ENCODE results near the gene DSTYK.
"Not testable (repeated sequence)": the region's sequence is repeated elsewhere in the genome, so short reads cannot be mapped to it uniquely, and the experiment has no call there.

Gene DSTYK

GRCh38 chr1:205182930-205183329 lies 28.6 kb downstream of the DSTYK start:
- H3K36me3 Mint-ChIP-seq: peaks cover 38% of the 10 kb centered on the region
- H3K9me3 Mint-ChIP-seq: no peaks in the 10 kb centered on the region
- H3K27me3 Mint-ChIP-seq: no peaks in the 10 kb centered on the region
- no peak for ATAC-seq
- H3K4me1 Mint-ChIP-seq: peaks cover 13% of the 10 kb centered on the region
- H3K27ac Mint-ChIP-seq: no peak overlapping the region
- no peak overlapping the region for H3K4me3 Mint-ChIP-seq

GRCh38 chr1:205180331-205180730 lies 31.2 kb downstream of the DSTYK start:
- not testable (repeated sequence) for H3K4me1 Mint-ChIP-seq, H3K27me3 Mint-ChIP-seq, ATAC-seq, H3K4me3 Mint-ChIP-seq, H3K27ac Mint-ChIP-seq, H3K9me3 Mint-ChIP-seq
- peaks cover 34% of the 10 kb centered on the region for H3K36me3 Mint-ChIP-seq

GRCh38 chr1:205179842-205180241 lies 31.7 kb downstream of the DSTYK start:
- Mint-ChIP-seq H3K4me3 (no peak overlapping the region), H3K27me3 (no peaks in the 10 kb centered on the region), H3K9me3 (no peaks in the 10 kb centered on the region), H3K36me3 (peaks cover 34% of the 10 kb centered on the region), H3K27ac (no peak overlapping the region), H3K4me1 (peaks cover 6% of the 10 kb centered on the region)
- no peak for ATAC-seq

- Mint-ChIP-seq H3K27ac (no peak overlapping the region), H3K4me3 (no peak overlapping the region), H3K27me3 (no peaks in the 10 kb centered on the region), H3K9me3 (no peaks in the 10 kb centered on the region), H3K36me3 (peaks cover 49% of the 10 kb centered on the region), H3K4me1 (no peaks in the 10 kb centered on the region)
- no peak for ATAC-seq
These were observed 38.7 kb downstream of the DSTYK start for GRCh38 chr1:205172729-205173366.

GRCh38 chr1:205171369-205171768 lies 40.1 kb downstream of the DSTYK start:
- H3K4me3 Mint-ChIP-seq: no peak overlapping the region

GRCh38 chr1:205170532-205171269 lies 40.8 kb downstream of the DSTYK start:
- H3K27me3 Mint-ChIP-seq: no peaks in the 10 kb centered on the region
- no peak overlapping the region for H3K27ac Mint-ChIP-seq
- H3K9me3 Mint-ChIP-seq: no peaks in the 10 kb centered on the region
- H3K36me3 Mint-ChIP-seq: peaks cover 58% of the 10 kb centered on the region
- no peak overlapping the region for H3K4me3 Mint-ChIP-seq
- peaks cover 8% of the 10 kb centered on the region for H3K4me1 Mint-ChIP-seq
- no peak for ATAC-seq

More at GRCh38 chr1:205171369-205171768, 40.1 kb downstream of the DSTYK start:
- Mint-ChIP-seq H3K36me3 (peaks cover 57% of the 10 kb centered on the region), H3K27me3 (no peaks in the 10 kb centered on the region), H3K4me1 (peaks cover 8% of the 10 kb centered on the region), H3K27ac (no peak overlapping the region), H3K9me3 (no peaks in the 10 kb centered on the region)
- no peak for ATAC-seq

GRCh38 chr1:205169248-205169647 lies 42.3 kb downstream of the DSTYK start:
- Mint-ChIP-seq H3K4me3 (no peak overlapping the region), H3K9me3 (no peaks in the 10 kb centered on the region), H3K27ac (peak overlapping the region; percentile 27), H3K4me1 (peaks cover 8% of the 10 kb centered on the region), H3K27me3 (no peaks in the 10 kb centered on the region), H3K36me3 (peaks cover 65% of the 10 kb centered on the region)
- ATAC-seq: no peak

GRCh38 chr1:205168291-205168690 lies 43.2 kb downstream of the DSTYK start:
- H3K36me3 Mint-ChIP-seq: peaks cover 72% of the 10 kb centered on the region

GRCh38 chr1:205162301-205162700 lies 49.2 kb downstream of the DSTYK start:
- Mint-ChIP-seq H3K27ac (no peak overlapping the region), H3K4me3 (no peak overlapping the region), H3K27me3 (no peaks in the 10 kb centered on the region), H3K4me1 (peaks cover 3% of the 10 kb centered on the region), H3K9me3 (no peaks in the 10 kb centered on the region), H3K36me3 (peaks cover 77% of the 10 kb centered on the region)
- ATAC-seq: no peak

More at GRCh38 chr1:205168291-205168690, 43.2 kb downstream of the DSTYK start:
- no peak overlapping the region for H3K4me3 Mint-ChIP-seq
- no peak for ATAC-seq
- H3K27me3 Mint-ChIP-seq: no peaks in the 10 kb centered on the region
- peaks cover 8% of the 10 kb centered on the region for H3K4me1 Mint-ChIP-seq
- no peaks in the 10 kb centered on the region for H3K9me3 Mint-ChIP-seq
- H3K27ac Mint-ChIP-seq: peak overlapping the region; percentile 27

- Mint-ChIP-seq H3K4me3 (no peak overlapping the region), H3K9me3 (peaks cover 7% of the 10 kb centered on the region), H3K4me1 (no peaks in the 10 kb centered on the region), H3K27me3 (no peaks in the 10 kb centered on the region), H3K36me3 (peaks cover 78% of the 10 kb centered on the region), H3K27ac (no peak overlapping the region)
- no peak for ATAC-seq
These were observed 50.4 kb downstream of the DSTYK start for GRCh38 chr1:205161076-205161475.

- H3K36me3 Mint-ChIP-seq: peaks cover 90% of the 10 kb centered on the region
- no peaks in the 10 kb centered on the region for H3K4me1 Mint-ChIP-seq
- no peak for ATAC-seq
- no peak overlapping the region for H3K4me3 Mint-ChIP-seq
- H3K27me3 Mint-ChIP-seq: no peaks in the 10 kb centered on the region
- no peak overlapping the region for H3K27ac Mint-ChIP-seq
- H3K9me3 Mint-ChIP-seq: peaks cover 9% of the 10 kb centered on the region
These were observed 53.4 kb downstream of the DSTYK start for GRCh38 chr1:205158048-205158616.

- not testable (repeated sequence) for ATAC-seq, H3K9me3 Mint-ChIP-seq, H3K4me1 Mint-ChIP-seq
These were observed 55.7 kb downstream of the DSTYK start for GRCh38 chr1:205155665-205156377.

GRCh38 chr1:205152505-205152904 lies 59.0 kb downstream of the DSTYK start:
- no peak overlapping the region for H3K4me3 Mint-ChIP-seq
- peaks cover 74% of the 10 kb centered on the region for H3K36me3 Mint-ChIP-seq
- no peaks in the 10 kb centered on the region for H3K4me1 Mint-ChIP-seq

More at GRCh38 chr1:205155665-205156377, 55.7 kb downstream of the DSTYK start:
- not testable (repeated sequence) for H3K4me3 Mint-ChIP-seq, H3K27ac Mint-ChIP-seq, H3K27me3 Mint-ChIP-seq
- peaks cover 71% of the 10 kb centered on the region for H3K36me3 Mint-ChIP-seq

GRCh38 chr1:205150651-205151428 lies 60.7 kb downstream of the DSTYK start:
- no peak overlapping the region for H3K27ac Mint-ChIP-seq
- H3K4me3 Mint-ChIP-seq: no peak overlapping the region
- H3K4me1 Mint-ChIP-seq: no peaks in the 10 kb centered on the region
- no peak for ATAC-seq
- peaks cover 2% of the 10 kb centered on the region for H3K9me3 Mint-ChIP-seq
- H3K27me3 Mint-ChIP-seq: no peaks in the 10 kb centered on the region
- H3K36me3 Mint-ChIP-seq: peaks cover 66% of the 10 kb centered on the region

More at GRCh38 chr1:205152505-205152904, 59.0 kb downstream of the DSTYK start:
- no peak for ATAC-seq
- Mint-ChIP-seq H3K9me3 (peaks cover 9% of the 10 kb centered on the region), H3K27me3 (no peaks in the 10 kb centered on the region), H3K27ac (no peak overlapping the region)

All from stimulated activated memory B cell treated with anti-CD40 and anti-IgM and Interleukin-4, amounts not matched to agents 10 μg/mL and 1 μg/mL and 100 μg/mL, for 72 hours (primary cell).